Heart left ventricle (tissue), 13 donors: ENCODE results near the gene CDK19.

Source experiments
- POLR2A ChIP-seq, 2 donors: fragments of 450-650 bp; IDR thresholded peaks; one replicate each; pipeline ENCODE4 v1.6.1; 2017; ENCODE audit warnings: antibody characterized with exemption in 2 of 2, mild to moderate bottlenecking in 2 of 2, moderate library complexity in 2 of 2
- TF ChIP-seq, protein P1 (sequence below), 12 donors: fragments of 200-600 bp; sonication (generic) in 4 of 12; IDR thresholded peaks; one replicate each; pipeline versions ENCODE4 v1.5.0 to v1.8.0; 2018 to 2022; ENCODE audit warnings: antibody characterized with exemption in 12 of 12, mild to moderate bottlenecking in 5 of 12
- donor health status: ischemic (EF 13 %, LVEDD 7.1; RV severe dilation, severe dysfunction).
- donor health status: DM: no; HTN: yes; CAD: no.
- donor health status: DM: no; HTN: no; CAD: no.
- donor health status: ischemic (EF 25% LVEDD 6.9; RV normal size, moderate dysfunction).
- donor health status: ischemic (EF 25% LVEDD 5.7; RV mildly dilated, moderate dysfunction).
- donor health status: ischemic (EF 35%, LVEDD 5.7; RV mildly dilated, moderate dysfunction).
- donor health status: nonischemic (EF 11% LVEDD 7.7; RV severe dilation, severe dysfunction).
- donor health status: DM: yes; HTN: yes; CAD: no.
- donor health status: PGD.
- donor health status: ischemic (EF 29% LVEDD 5.4; RV normal size, mild dysfunction).
- donor health status: nonischemic (EF 23%, LVEDD 6.1; RV moderate dilation, normal function).

DNA sequence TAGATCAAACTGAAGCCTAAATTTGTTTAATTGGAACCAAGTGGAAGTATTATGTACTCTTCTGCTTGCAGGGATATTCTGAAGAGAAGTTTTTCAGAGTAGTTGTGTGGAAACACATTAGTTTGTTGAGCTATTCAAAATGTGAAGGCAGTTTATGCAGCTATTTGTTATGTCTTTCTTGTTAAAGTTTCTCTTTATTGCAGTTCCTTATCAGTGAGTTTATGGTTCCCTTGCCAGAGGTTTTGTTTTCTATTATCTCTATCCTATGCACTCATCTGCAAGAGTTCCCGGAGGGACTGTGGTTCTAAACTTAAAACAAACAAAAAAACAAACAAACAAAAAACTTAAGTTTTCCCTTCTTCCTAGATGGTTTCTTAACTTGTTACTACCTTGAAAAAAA lies 195.2 kb downstream of the CDK19 start:
- TF ChIP-seq, protein P1, sequence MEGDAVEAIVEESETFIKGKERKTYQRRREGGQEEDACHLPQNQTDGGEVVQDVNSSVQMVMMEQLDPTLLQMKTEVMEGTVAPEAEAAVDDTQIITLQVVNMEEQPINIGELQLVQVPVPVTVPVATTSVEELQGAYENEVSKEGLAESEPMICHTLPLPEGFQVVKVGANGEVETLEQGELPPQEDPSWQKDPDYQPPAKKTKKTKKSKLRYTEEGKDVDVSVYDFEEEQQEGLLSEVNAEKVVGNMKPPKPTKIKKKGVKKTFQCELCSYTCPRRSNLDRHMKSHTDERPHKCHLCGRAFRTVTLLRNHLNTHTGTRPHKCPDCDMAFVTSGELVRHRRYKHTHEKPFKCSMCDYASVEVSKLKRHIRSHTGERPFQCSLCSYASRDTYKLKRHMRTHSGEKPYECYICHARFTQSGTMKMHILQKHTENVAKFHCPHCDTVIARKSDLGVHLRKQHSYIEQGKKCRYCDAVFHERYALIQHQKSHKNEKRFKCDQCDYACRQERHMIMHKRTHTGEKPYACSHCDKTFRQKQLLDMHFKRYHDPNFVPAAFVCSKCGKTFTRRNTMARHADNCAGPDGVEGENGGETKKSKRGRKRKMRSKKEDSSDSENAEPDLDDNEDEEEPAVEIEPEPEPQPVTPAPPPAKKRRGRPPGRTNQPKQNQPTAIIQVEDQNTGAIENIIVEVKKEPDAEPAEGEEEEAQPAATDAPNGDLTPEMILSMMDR (IDR thresholded peaks at IDR 0.05), result no peak
- TF ChIP-seq POLR2A (IDR thresholded peaks at IDR 0.05), result no peak
